A673 (cell line): Measurements from ENCODE around the gene PRUNE2. TPM values are rescaled to one million over a fixed set of nuclear protein-coding genes. Genes with fewer than 3 reads are reported as not detected.

Experiments used
- BruUV-seq: library from RNA; stranded (reverse); fragments of 400-500 nt; replicated peaks from 2 replicates; lab custom pipeline; 2021; lab: Mats Ljungman, UMichigan
- CTCF ChIA-PET: fragments of 300-600 bp; sonication (Branson Sonifier 250); formaldehyde crosslinking; loops from one replicate; lab custom pipeline; 2022; ENCODE audit warnings: antibody characterized with exemption; lab: Charles Lee
- POLR2A ChIA-PET: fragments of 300-600 bp; sonication (Branson Sonifier 250); formaldehyde crosslinking; loops from one replicate; lab custom pipeline; 2022; ENCODE audit warnings: antibody characterized with exemption; ENCODE audit not compliant: low non-redundant PET; lab: Charles Lee
- DNase-seq: peaks from one replicate; pipeline ENCODE4 v3.0.0-alpha.2; 2015; ENCODE audit warnings: low spot score
- H3K27ac ChIP-seq: fragments of 200-600 bp; sonication (generic); 2 replicates; pipeline ENCODE4 v1.5.1; 2016; ENCODE audit warnings: mixed run types, low read depth, mild to moderate bottlenecking, mixed read lengths, antibody characterized with exemption, low read length; ENCODE audit not compliant: poor library complexity, severe bottlenecking
- H3K27me3 ChIP-seq: fragments of 200-600 bp; sonication (generic); replicated peaks from 2 replicates; pipeline ENCODE4 v1.6.1; 2017; ENCODE audit warnings: mixed run types, low read depth, mild to moderate bottlenecking, mixed read lengths, antibody characterized with exemption, low read length; ENCODE audit not compliant: insufficient read depth, poor library complexity
- H3K36me3 ChIP-seq: fragments of 200-600 bp; sonication (generic); 2 replicates; pipeline ENCODE4 v1.6.1; 2016; ENCODE audit warnings: mixed run types, mild to moderate bottlenecking, mixed read lengths, antibody characterized with exemption, low read length; ENCODE audit not compliant: insufficient read depth, poor library complexity, severe bottlenecking
- H3K4me1 ChIP-seq: fragments of 200-600 bp; sonication (generic); 2 replicates; pipeline ENCODE4 v1.6.1; 2017; ENCODE audit warnings: mixed run types, mild to moderate bottlenecking, mixed read lengths, antibody characterized with exemption, low read length; ENCODE audit not compliant: insufficient read depth, poor library complexity, severe bottlenecking
- H3K4me3 ChIP-seq: fragments of 200-600 bp; sonication (generic); 2 replicates; pipeline ENCODE4 v1.5.1; 2016; ENCODE audit warnings: low read depth, mixed run types, mild to moderate bottlenecking, mixed read lengths, low read length; ENCODE audit not compliant: poor library complexity, severe bottlenecking
- H3K9me3 ChIP-seq: fragments of 200-600 bp; sonication (generic); 2 replicates; pipeline ENCODE4 v1.6.1; 2016; ENCODE audit warnings: mixed run types, low read depth, mild to moderate bottlenecking, mixed read lengths, antibody characterized with exemption, low read length; ENCODE audit not compliant: poor library complexity, severe bottlenecking
- CTCF ChIP-seq: fragments of 300-800, 200-600 bp; sonication (generic); conservative IDR thresholded peaks from 2 replicates; pipeline ENCODE4 v1.5.1; 2017; ENCODE audit warnings: low read depth, mild to moderate bottlenecking, antibody characterized with exemption, low read length, moderate library complexity, mixed read lengths
- EZH2 ChIP-seq: fragments of 200-600 bp; sonication (generic); IDR thresholded peaks from 2 replicates; pipeline ENCODE4 v1.6.1; 2017; ENCODE audit warnings: borderline replicate concordance, low read depth, mild to moderate bottlenecking, mixed read lengths, antibody characterized with exemption, low read length; ENCODE audit not compliant: poor library complexity, severe bottlenecking
- intact Hi-C: fragments of 100-400 bp; cut with micrococcal nuclease; formaldehyde crosslinking; loops from one replicate; pipeline ENCODE4 v1.10.0; 2022; ENCODE audit not compliant: unreplicated experiment
- total RNA-seq: library from RNA; stranded (reverse); gene quantifications from 2 replicates; pipeline ENCODE4 v1.2.3, GENCODE V29; 2021

The PRUNE2 gene
- total RNA-seq, 1 experiment from 2014 or later: not detected

- CTCF ChIA-PET: no interaction called here
Measured at GRCh38 chr9:76610011-76610352, 295.9 kb downstream of the PRUNE2 start.

GRCh38 chr9:76609285-76610010 lies 296.5 kb downstream of the PRUNE2 start:
- BruUV-seq: no TSS peak
- intact Hi-C loops: no loop called here
- CTCF ChIA-PET: no interaction called here

More at GRCh38 chr9:76610011-76610352, 295.9 kb downstream of the PRUNE2 start:
- intact Hi-C loops: no loop called here
- Histone ChIP-seq H3K27me3 (peaks cover 70% of the 10 kb centered on the region), H3K36me3 (no peaks in the 10 kb centered on the region), H3K4me1 (no peaks in the 10 kb centered on the region), H3K9me3 (no peaks in the 10 kb centered on the region), H3K4me3 (no peak overlapping the region), H3K27ac (no peak overlapping the region)
- BruUV-seq: no TSS peak
- TF ChIP-seq CTCF (no peak), EZH2 (no peak)
- DNase-seq: no peak
- POLR2A ChIA-PET: no interaction called here

GRCh38 chr9:76608575-76609273 lies 297.2 kb downstream of the PRUNE2 start:
- DNase-seq: no peak
- H3K27ac ChIP-seq: no peak overlapping the region
- TF ChIP-seq CTCF: no peak
- H3K27me3 ChIP-seq: peaks cover 60% of the 10 kb centered on the region
- POLR2A ChIA-PET: no interaction called here
- CTCF ChIA-PET: no interaction called here
- H3K9me3 ChIP-seq: no peaks in the 10 kb centered on the region
- no peaks in the 10 kb centered on the region for H3K36me3 ChIP-seq
- BruUV-seq: no TSS peak
- intact Hi-C loops: no loop called here
- no peak overlapping the region for H3K4me3 ChIP-seq
- H3K4me1 ChIP-seq: no peaks in the 10 kb centered on the region

More at GRCh38 chr9:76609285-76610010, 296.5 kb downstream of the PRUNE2 start:
- Histone ChIP-seq H3K27ac (no peak overlapping the region), H3K4me3 (no peak overlapping the region), H3K36me3 (no peaks in the 10 kb centered on the region), H3K27me3 (peaks cover 67% of the 10 kb centered on the region), H3K9me3 (no peaks in the 10 kb centered on the region), H3K4me1 (no peaks in the 10 kb centered on the region)
- TF ChIP-seq CTCF (no peak), EZH2 (no peak)
- DNase-seq: no peak
- POLR2A ChIA-PET: no interaction called here
